NT2/D1 (cell line): ENCODE results near the gene SLIT3.

ENCODE experiments used
- SUZ12 ChIP-seq: IDR thresholded peaks from 2 replicates; pipeline ENCODE4 v1.6.1; 2011; ENCODE audit not compliant: insufficient read length, insufficient read depth; ENCODE audit errors: extremely low read depth
- YY1 ChIP-seq: IDR thresholded peaks from 2 replicates; pipeline ENCODE4 v1.6.1; 2011; ENCODE audit not compliant: insufficient read length, insufficient read depth
- ZNF274 ChIP-seq: IDR thresholded peaks from 2 replicates; pipeline ENCODE4 v1.6.1; 2011; ENCODE audit warnings: mild to moderate bottlenecking, low read depth, low read length

GRCh38 chr5:168833936-168834335 is 467.0 kb downstream of the SLIT3 start:
- no peak for TF ChIP-seq ZNF274
- TF ChIP-seq YY1, result no peak
- no peak for TF ChIP-seq SUZ12
